DMS153 treated with DMSO at 0.1 percent for 48 hours (cell line): ENCODE results near the gene ZNF277.

Source experiments
- DNase-seq: peaks from one replicate; lab custom pipeline; 2025; ENCODE audit not compliant: unreplicated experiment; lab: John Stamatoyannopoulos, UW

ZNF277 gene

DNA sequence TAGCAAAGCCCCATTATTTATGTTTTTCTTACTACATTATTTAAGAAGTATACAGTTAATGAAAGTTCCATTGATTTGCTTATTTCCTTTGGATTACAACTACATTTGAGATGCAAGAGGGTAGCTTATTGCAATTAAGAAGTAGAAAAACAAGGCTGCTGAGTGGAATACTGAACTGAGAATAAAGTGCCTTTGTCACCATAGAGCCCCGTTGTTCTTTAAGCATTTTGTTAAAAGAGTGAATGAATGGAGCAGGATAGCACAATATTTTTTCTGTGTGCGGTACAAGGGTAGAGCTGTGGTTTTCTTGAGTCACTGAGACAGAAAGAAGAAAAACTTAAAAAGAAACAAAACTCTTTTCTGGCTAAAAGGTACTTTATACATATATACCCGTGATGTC lies 45.6 kb downstream of the ZNF277 start:
- DNase-seq, result no peak

DNA sequence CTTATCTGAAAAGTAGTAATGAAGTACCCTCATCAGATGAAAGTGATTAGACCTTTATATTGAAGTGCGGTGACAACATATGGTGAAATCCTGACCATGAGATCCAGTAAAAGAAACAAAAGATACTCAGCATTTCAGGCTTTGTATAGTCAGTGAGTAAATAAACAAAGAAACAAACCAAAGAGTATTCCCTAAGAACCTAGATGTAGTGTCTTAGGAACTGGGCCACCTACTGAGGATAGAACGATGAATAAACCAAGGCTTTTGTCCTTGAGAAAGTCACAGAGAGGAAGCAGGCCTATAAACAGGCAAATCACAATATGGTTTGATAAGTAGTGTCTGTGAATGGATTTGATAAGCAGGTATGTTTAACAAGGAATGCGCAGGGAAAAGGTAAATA lies 46.2 kb downstream of the ZNF277 start:
- no peak for DNase-seq

DNA sequence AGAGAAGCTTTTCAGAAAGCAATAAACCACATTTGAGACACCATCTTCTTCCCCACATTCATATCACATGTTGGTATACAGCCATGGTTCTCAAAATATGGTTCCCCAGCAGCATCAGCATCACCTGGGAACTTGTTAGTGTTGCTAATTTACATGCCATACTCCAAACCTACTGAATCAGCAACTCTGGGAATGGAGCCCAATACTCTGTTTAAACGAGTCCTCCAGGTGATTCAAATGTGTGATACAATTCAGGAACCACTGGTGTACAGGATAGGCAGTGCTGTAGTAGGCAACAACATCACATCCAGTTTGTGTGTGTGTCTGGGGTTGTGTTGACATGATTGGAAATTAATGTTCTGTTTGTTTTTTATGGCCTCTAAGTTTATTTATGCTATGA lies 47.7 kb downstream of the ZNF277 start:
- DNase-seq, result no peak

DNA sequence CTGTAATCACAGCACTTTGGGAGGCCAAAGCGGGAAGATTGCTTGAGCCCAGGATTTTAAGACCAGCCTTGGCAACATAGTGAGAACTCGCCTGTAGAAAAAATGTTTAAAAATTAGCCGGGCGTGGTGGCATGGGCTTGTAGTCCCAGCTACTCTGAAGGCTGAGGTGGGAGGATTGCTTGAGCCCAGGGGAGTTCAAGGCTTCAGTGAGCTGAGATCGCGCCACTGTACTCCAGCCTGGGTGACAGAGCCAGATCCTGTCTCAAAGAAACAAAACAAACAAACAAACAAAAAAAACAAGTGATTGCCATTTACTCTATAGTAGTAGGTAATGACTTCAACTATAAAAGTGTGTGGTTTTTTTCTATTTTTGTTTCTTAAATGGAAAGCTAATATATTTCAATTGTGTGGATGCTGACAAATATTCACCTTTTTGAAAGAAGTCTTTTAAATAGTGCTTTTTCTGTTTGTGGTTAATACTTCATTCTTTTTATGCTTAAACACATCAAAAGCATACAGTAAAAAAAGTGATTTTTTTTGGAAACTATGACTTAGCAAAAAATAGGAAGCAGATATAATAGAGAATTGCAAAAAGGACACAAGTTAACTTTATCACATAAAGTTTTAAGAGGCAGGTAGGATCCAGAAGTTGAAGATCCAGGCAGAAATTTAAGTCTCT lies 48.4 kb downstream of the ZNF277 start:
- DNase-seq, result no peak

DNA sequence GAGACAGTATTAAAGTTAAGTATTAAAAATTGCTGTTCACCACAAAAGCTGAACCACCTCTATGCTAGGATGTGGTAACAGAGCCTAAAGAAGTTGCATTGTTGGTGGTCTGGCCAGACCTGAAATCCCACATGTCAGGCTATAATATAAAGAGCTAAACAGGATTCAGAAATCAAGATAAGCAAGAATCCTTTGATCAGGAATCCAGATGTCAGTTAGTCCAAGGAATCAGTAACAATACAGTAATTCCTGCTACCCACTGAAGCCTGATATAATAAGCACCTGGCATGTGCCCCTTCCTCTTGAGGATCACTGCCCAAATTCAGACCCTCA lies 48.9 kb downstream of the ZNF277 start:
- DNase-seq, result no peak

DNA sequence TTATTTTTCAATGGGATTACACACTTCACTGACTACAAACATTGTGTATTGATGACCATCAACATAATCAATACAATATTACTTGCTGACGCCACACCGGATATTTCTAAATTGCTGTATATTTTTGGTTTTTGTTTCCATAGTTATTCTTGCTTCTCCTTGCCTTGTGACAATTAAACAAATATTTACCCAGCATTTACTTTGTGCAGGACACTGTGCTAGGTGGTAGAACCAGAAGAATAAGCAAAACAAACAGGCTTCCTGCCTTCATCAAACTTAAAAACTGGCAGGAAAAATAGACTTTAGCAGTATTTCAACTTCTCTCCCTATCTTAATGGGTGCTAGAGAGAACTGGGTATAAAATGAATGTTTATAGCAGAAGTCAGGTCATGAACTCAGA lies 50.6 kb downstream of the ZNF277 start:
- DNase-seq, result no peak

DNA sequence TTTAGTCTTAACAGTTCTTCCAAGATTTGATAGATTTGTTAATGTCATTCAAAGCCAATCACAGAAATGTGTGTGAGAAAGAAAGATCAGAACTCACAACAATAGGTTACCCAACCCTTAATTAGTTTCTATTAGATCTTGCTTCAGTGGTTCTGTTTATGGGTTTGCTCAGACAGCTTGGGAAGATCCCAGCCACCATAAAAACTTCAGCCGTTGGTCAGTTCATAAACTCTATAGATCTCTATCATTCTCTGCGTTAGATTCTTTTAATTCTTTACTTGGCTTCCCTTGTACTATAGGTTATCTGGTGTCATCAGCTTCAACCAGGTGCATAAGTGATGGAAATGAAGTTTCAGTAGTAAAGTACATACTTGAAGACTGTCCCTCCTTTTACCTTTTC lies 54.4 kb downstream of the ZNF277 start:
- DNase-seq, result no peak

DNA sequence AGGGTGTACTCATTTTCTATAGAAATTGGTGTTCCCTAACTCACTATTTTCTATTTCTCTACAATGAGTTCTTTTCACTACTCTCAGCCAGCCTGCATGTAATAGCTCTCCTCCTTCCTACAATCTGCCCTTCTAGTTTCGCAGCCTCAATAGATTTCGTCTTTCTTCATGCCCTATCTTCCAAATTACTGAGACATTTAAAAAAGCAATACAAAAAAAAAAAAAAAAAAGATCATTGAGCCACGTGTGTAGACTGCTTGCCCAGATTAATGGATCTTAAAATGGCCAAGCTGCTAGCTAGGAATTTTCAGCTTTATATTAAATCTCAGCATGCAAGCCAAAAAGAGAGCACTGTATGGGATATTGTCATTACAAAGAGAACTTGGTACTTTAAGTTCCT lies 55.5 kb downstream of the ZNF277 start:
- DNase-seq, result no peak

DNA sequence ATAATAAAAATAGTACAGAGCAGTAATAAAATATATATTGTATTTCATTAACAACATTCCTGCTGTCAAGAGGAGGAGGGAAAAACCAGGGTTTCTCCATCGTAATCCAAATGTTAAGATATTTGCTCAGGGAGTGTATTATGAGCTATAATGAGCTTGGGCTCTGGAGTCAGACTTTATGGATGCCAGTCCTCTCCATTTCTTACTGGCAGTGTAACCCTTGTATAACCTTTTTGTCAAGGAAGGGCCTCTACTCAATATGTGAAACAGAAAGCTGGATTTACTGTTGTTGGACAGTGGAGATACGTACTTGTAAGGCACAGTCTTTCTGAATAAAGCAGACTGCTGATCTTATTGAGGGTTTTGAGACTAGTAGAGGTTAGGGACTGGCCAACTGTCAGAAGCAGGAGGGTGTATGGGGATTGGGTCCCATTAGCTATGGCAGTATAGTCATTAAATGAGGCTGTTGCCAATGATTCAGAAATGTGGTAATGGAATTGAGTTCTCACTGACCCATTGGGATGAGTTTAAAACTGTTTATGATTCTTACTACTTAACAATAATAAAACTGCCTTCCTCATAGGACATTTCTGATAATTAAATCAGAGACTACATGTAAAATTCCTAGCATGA lies 56.5 kb downstream of the ZNF277 start:
- DNase-seq, result no peak

DNA sequence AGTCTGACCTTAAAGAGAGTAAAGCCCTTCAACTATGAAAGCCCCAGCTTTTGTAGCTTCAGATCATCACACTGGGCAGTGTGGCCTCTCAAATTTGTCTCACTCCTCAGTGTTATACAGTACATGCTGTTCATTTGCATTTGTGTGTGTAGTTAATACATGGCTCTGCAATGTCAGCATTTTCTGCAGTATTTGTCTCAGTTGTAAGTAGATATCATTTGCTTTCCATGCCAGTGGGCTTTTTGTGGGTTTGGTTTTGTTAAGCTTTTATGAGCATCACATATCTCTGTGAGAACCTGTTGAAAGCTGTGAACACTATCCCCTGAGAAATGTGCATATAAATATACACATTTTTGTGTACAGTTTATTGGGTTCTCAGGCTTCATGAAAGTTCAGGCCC lies 57.0 kb downstream of the ZNF277 start:
- no peak for DNase-seq

DNA sequence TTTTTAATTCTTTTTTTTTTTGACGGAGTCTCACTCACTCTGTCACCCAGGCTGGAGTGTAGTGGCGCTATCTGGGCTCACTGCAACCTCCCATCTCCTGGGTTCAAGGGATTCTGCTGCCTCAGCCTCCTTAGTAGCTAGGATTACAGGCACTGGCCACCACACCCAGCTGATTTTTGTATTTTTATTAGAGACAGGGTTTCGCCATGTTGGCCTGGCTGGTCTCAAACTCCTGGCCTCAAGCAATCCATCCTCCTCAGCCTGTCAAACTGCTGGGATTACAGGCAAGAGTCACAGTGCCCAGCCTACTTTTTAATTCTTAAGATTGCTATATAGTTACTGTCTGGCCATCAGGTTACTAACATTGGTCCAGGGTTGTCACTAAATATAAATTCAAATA lies 59.6 kb downstream of the ZNF277 start:
- DNase-seq, result no peak

DNA sequence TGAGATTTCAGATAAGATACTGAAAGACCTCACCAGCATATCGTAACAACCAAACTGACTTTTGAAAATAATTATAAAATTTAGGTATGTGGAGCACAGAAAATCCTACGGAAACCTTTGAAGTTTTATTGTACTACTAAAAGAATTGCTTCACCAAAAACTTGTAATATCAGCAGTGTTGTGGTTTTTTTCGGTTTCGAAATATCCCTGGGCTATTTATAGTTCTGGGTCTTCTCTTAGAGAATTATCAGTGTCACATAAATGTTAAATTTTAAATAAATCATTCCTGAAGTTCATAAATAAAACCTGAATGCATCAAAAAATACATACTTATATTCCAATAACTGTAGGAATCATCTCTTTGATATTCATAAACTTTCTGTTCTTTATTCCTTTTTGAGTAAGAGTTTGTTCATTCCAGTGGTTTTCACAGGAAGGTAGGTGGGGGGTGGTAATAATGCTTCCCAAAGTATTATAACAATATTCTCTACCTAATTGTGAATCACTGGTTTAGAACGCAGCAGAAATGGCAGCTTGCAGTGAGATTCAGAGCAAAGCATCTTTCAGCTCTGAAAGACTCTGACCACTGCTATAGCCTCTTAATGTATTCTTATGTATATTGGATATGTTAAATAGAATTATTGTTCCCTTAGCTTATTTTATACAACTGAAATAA lies 60.2 kb downstream of the ZNF277 start:
- DNase-seq, result no peak

DNA sequence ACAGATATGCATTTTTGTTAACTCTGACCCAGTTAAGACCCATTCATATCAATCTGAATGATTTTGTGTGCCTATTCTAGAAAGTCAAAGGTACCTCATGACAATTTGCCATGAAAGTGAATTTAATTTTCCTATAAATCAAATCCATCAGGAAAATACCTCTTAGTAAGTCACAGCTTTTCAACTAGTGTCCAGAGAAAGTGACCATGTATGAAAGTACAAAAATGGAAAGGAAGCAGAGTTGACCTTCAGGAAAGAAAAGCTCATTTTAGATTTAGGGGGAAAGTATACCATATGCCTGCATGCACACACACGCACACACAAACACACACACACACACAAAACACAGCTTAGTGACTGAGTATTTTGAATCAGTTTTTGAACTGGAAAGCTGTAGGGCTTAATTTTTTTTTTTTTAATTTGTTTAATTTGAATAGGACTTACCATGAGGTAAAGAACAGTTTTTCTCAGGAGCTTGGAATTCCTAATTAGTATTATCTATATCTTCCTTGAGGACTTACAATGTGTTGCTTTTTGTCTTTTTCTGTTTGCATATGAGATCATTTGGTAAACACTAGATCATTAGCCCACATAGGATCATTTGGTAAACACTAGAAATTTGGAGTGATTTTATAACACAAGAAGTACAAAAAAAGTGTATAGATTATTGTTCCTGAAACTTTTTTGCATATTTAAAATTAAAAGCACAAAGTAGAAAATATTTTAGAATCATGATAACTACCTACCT lies 61.6 kb downstream of the ZNF277 start:
- DNase-seq, result no peak

DNA sequence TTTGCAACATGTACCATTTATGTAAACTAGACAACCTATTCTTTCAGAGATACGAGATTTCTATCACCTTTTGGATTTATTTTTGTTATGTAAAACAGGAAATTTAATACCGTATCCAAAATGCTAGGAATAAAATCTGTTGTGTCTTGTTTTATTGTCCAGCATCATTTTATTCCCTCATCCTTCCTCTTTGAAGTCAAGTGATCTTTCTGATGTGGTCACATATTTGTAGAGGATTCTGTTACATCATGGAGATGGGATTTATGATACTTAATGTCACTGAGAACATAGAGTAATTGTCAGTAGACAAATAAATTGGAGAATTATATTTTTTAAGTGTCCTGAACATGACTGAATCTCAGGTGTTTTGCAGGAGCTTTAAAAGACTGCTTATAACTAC lies 64.7 kb downstream of the ZNF277 start:
- peak; percentile 76 for DNase-seq

DNA sequence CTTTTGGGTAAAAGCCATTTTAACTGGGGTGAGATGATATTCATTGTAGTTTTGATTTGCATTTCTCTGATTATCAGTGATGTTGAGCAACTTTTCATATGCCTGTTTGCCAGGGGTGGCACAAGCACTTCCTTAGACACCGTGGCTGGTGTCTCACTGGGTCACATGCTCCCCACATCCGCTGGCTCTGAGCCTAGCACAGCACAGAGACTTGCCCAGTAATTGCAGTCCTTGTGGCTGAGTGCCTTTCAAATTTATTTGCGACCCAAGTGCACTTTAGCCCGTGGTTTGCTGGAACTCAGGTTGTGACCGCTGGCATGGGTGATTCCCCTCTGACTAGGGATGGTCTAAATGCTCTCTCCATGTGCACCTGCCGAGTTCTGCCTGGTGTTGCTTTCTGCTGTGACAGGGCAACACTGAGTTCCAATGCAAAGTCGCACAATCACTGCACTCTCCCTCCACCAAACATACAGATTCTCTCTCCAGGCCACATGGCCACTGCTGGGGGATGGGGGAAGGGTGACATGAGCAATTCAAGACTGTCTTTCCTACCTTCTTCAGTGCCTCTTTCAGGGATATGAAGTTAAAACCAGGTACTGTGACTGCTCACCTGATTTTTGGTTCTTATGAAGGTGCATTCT lies 66.5 kb downstream of the ZNF277 start:
- DNase-seq, result peak; percentile 39

DNA sequence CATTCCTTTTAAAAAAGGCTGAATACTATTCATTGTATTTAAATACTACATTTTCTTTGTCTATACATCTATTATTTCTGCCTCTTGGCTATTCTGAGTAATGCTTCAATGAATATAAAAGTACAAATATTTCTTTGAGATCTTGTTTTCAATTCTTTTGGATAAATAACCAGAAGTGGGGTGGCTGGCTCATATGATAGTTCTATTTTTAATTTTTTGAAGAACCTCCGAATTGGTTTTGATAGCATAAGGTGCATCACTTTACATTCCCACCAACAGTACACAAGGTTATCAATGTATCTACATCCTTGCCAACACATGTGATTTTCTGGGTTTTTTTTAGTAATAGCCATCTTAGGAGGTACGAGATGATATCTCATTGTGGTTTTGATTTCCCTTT lies 72.5 kb downstream of the ZNF277 start:
- no peak for DNase-seq

DNA sequence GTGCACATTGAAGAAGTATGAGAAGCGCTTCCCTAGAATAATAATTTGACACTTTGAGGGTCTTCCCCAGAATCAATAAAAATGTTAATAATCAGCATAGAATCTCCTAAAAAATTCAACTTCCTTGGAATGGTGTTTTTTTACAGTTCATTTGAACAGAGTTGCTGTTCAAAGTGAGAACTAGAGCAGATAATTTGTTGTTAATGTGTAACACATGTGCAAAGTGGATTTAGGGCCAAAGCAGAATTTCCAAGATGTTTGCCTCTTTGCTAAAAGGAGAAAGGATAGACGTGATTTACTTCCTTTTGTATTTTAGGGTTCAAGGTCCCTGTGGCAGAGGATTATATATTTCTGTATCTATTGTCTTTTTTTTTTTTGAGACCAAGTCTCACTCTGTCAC lies 73.8 kb downstream of the ZNF277 start:
- DNase-seq, result no peak

DNA sequence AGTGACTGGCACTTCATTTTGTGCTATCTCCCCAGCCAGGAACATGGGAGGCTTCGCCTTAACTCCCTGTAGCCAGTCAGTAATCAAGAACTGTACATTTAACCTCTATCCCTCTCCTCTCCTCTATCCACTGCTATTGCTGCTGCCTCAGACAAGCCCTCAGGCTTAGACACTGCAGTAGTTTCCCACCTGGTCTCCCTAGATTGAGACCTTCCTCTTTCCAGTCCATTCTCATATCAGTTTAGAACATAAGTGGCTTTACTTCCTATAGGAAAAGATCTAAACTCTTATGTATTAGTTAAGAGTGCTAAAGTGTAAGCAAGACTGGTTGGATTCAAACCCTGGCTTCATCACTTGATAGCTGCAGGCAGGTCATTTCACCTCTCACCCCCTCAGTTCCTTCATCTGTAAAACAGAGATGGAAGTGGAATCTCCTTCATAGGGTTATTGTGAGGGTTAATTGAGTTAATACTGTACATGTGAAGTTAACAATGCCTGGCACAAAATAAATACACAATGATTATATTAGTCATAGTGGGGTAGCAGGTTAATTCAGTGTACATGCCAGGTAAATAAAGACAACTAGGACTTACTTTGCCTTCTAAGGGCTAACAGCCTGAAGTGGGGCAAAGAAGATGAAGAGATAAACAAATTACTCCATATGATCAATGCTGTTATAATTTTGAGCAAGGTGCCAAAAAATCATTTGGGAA lies 76.1 kb downstream of the ZNF277 start:
- no peak for DNase-seq

DNA sequence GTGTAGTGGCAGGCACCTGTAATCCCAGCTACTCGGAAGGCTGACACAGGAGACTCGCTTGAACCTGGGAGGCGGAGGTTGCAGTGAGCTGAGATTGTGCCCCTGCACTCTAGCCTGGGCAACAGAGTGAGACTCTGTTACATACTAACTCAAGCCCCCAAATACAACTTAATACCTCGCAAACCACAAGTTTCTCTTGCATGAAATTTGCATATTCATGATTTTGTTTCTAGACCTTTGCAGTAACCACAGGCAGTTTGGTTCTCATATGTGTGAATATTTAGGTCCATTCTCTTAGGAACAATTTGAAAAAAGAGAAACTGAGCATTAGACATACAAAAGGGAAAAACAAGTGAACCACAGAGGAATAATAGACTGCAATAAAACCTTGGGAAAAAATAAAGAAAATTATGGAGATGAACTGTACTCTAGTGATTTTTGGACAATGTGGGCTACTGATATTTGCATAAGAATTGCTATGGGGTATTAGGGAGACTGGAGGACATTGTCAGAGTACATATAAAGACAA lies 77.0 kb downstream of the ZNF277 start:
- no peak for DNase-seq

DNA sequence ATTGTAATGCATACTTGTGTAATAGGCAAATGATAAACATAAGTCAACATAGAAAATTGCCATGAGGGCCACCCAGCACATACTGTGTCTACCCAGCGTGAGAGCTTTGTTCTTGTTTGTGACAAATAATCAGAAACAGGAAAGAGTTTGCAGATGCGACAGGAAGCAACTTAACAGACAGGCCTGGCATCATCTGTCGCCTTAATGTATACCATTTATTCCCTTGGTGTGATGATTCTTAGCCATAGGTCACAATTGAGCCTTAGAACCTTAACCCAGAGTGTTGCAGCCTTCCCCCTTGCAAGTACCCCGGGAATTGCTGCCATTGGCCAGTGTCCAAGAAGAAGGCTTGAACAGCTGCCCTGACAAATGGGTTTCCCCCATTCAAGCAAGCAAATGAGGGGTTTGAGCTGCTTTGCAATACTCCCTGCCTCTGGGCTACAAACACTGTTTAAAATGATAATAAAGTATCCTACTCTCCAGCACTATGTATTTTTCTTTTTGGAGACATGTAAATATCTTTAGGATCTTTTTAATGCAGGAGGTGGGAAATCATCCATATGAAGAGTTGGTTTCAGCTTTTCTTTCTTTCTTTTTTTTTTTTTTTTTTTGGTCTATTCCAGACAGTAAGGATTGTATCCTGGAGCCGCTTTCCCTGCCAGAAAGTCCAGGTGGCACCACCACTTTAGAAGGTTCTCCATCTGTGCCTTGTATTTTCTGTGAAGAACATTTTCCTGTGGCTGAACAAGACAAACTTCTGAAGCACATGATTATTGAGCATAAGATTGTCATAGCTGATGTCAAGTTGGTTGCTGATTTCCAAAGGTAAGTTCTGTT lies 80.0 kb downstream of the ZNF277 start:
- DNase-seq, result no peak
